HCT116 (cell line): ENCODE results near the gene TSPAN3.

ENCODE experiments used
- ATF3 ChIP-seq: IDR thresholded peaks from 2 replicates; pipeline ENCODE4 v1.6.1; 2012
- CEBPB ChIP-seq: IDR thresholded peaks from 2 replicates; pipeline ENCODE4 v1.6.1; 2012; ENCODE audit warnings: low read depth
- CTCF ChIP-seq, 3 experiments: fragments of 200-600 bp in 1 of 3; sonication (generic) in 1 of 3; IDR thresholded peaks in 2 of 3; conservative IDR thresholded peaks in 1 of 3; 2 replicates each; pipeline ENCODE4 v1.5.1; 2012 to 2017; ENCODE audit warnings: low read depth in 2 of 3, low read length in 2 of 3, antibody characterized with exemption in 1 of 3, borderline replicate concordance in 1 of 3, control low read depth in 1 of 3, mild to moderate bottlenecking in 1 of 3, mixed read lengths in 1 of 3, mixed run types in 1 of 3, moderate library complexity in 1 of 3; ENCODE audit not compliant: insufficient read depth in 1 of 3

DNA sequence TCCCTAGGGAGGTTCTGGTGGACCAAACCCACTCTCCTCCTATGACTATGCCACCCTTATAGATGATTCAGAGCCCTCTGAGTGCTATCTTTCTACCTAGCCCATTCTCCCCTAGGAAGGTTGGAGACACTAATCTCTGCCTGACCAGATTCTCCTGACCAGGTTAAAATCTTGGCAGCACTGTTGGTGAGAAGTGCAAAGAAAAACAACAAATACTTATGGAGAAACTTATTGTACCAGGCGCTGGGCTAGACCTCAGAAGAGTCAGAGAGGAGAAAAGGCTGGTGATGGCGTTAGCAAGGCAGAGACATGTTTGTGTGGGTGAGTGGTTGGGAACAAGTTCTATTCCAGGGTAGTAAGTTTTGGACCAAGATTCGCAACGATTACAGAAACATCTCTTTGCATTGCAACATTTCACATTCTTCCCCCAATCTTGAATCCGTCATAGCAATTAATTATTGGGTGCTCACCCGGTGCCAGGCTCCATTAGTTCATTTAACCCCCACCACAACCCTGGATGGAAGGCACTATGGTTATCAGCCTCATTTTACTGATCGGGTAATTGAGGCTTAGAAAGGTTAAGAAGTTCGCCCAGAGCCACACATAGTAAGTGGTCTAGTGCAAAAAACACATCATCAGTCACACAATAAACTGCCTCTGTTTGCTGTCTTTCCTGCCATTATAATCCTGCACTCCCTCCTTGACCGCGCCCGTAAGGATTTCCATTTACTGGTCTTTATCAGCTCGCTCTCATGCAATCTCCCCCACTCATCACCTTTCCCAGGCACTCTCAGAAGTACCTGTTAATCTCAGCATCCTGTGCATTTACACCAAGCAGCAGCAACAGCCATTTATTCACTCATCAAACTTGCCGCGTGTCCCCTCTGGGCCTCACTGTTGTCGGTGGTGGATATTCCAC lies 655 bp upstream of the TSPAN3 start:
- no peak for TF ChIP-seq ATF3
- no peak for TF ChIP-seq CEBPB
- TF ChIP-seq CTCF (IDR thresholded peaks at IDR 0.05 in 2 of 3, conservative IDR thresholded peaks at IDR 0.05 in 1 of 3; ENCODE audit: borderline replicate concordance in 1 of 3, insufficient read depth in 1 of 3, low read depth in 2 of 3, low read length in 2 of 3) = no peak
